A172 (cell line): Measurements from ENCODE around the gene EVA1C. TPM values are rescaled to one million over a fixed set of nuclear protein-coding genes. Genes with fewer than 3 reads are reported as not detected.
"Not testable (repeated sequence)": the region's sequence is repeated elsewhere in the genome, so short reads cannot be mapped to it uniquely, and the experiment has no call there.

Experiments used
- DNase-seq: peaks from one replicate; pipeline ENCODE4 v3.0.0-alpha.2; 2015; ENCODE audit warnings: low spot score
- total RNA-seq: library from RNA; depleted of rRNA; stranded (reverse); fragments of >200 nt; shearing (Covaris generic); gene quantifications from 2 replicates; pipeline ENCODE4 v1.2.3, GENCODE V29; 2014

Gene EVA1C
- total RNA-seq, 1 experiment from 2014 or later = 1.1 TPM

- DNase-seq = peak; percentile 78
Measured at GRCh38 chr21:32499249-32500055, 86.9 kb downstream of the EVA1C start.

- DNase-seq = not testable (repeated sequence)
Measured at GRCh38 chr21:32503641-32504040, 91.1 kb downstream of the EVA1C start.

- DNase-seq = not testable (repeated sequence)
Measured at GRCh38 chr21:32505767-32506166, 93.3 kb downstream of the EVA1C start.

- DNase-seq = not testable (repeated sequence)
Measured at GRCh38 chr21:32506411-32506965, 94.0 kb downstream of the EVA1C start.

GRCh38 chr21:32507342-32507919 lies 94.9 kb downstream of the EVA1C start:
- DNase-seq = no peak

GRCh38 chr21:32508036-32508435 lies 95.5 kb downstream of the EVA1C start:
- not testable (repeated sequence) for DNase-seq

- no peak for DNase-seq
Measured at GRCh38 chr21:32508558-32508957, 96.1 kb downstream of the EVA1C start.

- DNase-seq = not testable (repeated sequence)
Measured at GRCh38 chr21:32508975-32509374, 96.5 kb downstream of the EVA1C start.

- no peak for DNase-seq
Measured at GRCh38 chr21:32514275-32515055, 102.0 kb downstream of the EVA1C start.

GRCh38 chr21:32515874-32516273 lies 103.4 kb downstream of the EVA1C start:
- DNase-seq = no peak

GRCh38 chr21:32516756-32517649 lies 104.5 kb downstream of the EVA1C start:
- peak; percentile 88 for DNase-seq

GRCh38 chr21:32519945-32520874 lies 107.7 kb downstream of the EVA1C start:
- no peak for DNase-seq

- DNase-seq = peak; percentile 98
Measured at GRCh38 chr21:32520875-32521735, 108.6 kb downstream of the EVA1C start.

- no peak for DNase-seq
Measured at GRCh38 chr21:32521736-32522355, 109.3 kb downstream of the EVA1C start.

GRCh38 chr21:32523463-32523862 lies 111.0 kb downstream of the EVA1C start:
- no peak for DNase-seq

GRCh38 chr21:32523988-32524719 lies 111.6 kb downstream of the EVA1C start:
- DNase-seq = peak; percentile 93

- DNase-seq = no peak
Measured at GRCh38 chr21:32525282-32525681, 112.8 kb downstream of the EVA1C start.

GRCh38 chr21:32529679-32530078 lies 117.2 kb downstream of the EVA1C start:
- no peak for DNase-seq
